Measurements from ENCODE around the gene TCEA2.

TCEA2 gene

DNA sequence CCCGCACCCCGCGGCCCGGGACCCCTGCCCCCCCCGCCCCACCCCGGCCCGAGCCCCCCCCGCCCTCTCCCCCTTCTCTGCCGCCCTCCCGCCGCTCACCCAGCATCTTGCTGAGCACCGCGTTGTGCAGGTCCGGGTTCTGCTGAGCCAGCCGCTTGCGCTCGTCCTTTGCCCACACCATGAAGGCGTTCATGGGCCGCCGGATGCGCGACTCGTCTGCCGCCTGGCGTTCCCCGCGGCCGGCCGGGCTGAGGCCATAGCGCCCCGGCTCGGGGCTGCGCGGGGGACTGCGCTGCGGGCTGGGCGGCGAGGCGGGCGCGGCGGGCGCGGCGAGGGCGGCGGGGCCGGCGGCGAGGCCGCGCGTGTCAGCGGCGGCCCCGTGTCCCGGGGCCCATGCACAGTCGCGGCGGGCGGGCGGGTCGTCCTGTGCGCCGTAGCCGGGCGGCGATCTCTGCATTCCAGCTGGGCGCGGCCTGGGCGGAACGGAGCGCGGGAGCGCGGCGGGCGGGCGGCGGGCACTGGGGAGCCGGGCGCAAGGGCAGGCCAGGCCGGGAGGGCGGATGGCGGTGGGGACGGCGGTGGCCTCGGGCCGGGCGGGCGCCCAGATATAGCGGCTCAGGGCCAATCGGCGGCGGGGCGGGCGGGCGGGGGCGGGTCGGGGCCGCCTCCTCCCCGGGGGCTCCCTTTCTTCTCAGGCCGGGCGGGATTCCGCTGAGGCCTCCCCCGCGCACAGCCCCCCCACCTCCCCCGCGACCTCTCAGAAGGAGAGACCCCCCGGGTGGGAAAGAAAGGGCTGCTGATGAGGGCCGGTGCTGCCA lies 13.7 kb upstream of the TCEA2 start, which contains the start of gene SOX18:
TSS of gene SOX18 (minus strand) at position 580 of the 818 bp plus-strand sequence. CDS start at position 457, 123 bp downstream.
- DNase-seq (ENCODE audit: low spot score) = no peak

GRCh38 chr20:64049878-64050260 lies 13.1 kb upstream of the TCEA2 start:
- DNase-seq (ENCODE audit: low spot score) = no peak

DNA sequence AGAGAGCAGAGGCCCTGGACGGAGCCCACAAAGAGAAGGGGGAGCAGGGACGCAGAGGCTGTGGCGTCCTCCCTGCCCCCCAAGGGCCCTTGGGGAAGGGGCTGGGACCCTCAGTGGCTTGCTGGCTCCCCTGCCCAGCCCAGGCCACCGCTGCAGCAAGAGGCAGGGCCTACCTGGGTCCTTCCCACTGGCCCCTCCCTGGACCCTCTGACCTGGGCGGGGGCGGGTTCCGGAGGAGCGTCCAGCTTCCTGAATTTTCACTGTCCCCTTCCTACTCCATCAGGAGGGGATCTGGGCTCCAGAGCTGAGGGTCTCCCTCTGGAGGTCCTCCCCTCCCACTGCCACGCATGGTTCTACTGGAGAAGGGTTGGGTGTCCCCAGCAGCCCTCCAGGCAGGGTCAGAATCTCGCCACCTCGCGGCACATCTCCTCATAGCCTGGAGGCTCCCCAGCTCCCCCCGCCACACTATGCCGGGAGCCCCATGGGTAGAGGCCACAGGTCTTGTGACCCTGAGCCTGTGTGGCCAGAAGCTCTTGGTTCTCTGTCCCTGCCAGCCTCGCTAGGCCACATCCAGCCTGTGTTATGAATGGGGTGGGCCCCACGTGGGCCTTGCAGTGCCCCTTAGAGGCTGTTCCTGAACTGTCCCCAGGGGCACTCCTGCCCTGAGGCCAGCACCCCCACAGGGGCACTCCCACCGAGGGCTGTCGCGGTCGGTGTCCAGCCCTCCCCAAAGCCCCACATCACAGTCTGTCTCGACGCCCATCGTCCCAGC lies 12.6 kb upstream of the TCEA2 start:
- no peak for DNase-seq (ENCODE audit: low spot score)

- no peak for DNase-seq (ENCODE audit: low spot score)
Observed at GRCh38 chr20:64051033-64051452, 12.0 kb upstream of the TCEA2 start.

GRCh38 chr20:64051561-64052325 lies 11.3 kb upstream of the TCEA2 start:
- no peak for DNase-seq (ENCODE audit: low spot score)

DNA sequence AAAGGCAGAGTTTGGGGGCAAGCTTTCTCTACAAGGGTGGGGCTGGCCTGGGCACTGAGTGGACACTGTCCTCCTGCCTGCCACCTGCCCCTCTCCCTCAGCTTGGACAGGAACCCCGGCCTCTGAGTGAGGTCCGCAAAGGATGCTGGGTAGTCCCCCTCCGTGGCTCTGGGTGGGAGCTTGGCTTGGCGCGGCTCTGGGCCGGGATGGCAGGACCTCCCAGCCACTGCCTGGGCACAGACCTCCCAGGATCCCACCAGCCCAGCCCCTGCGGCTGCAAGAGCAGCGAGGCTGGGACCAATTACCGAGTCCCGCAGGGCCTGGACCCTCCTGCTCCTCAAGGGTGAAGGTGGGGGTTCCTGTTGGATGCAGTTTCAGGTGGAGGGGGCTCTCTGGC lies 10.7 kb upstream of the TCEA2 start:
- no peak for DNase-seq (ENCODE audit: low spot score)

DNA sequence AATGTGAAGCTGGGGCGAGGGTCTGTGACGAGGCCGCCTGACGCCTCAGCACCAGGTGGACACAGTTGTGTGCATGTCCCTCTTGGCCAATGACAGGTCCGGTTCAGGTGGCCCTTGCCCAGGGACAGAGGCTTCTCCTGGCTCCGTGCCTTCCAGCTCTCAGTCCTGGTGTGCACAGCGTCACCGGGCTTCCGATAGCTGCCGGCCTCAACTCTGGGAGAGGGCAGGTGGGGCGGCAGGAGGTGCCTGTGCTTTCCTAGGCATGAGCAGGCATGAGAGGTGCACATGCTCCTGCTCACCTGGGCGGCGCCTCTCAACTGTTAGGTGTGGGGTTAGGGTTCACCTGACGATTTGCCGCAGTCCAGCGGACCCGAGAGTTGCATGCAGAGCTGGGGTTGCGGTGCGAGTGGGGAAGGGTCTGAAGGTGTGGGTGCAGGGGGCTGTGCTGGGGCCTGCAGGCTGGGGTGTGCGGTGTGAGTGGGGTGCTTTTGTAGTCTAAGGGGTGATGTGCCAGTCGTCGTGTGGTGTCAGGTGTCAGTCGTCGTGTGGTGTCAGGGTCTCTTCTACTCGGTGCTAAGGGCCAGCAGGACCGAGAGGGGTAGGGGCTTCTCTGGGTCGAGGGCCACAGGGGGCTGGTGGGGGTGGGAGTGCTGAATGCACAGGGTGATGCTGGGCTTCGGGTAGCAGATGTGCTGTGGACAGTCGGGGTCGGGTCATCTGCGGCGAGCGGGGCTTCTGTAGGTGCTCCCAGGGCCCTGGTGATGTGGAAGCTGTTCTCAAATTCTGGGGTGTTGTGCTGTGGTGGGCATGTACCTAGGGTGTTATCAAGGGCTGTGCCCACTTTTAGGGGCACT lies 9.8 kb upstream of the TCEA2 start:
- DNase-seq (ENCODE audit: low spot score) = no peak

DNA sequence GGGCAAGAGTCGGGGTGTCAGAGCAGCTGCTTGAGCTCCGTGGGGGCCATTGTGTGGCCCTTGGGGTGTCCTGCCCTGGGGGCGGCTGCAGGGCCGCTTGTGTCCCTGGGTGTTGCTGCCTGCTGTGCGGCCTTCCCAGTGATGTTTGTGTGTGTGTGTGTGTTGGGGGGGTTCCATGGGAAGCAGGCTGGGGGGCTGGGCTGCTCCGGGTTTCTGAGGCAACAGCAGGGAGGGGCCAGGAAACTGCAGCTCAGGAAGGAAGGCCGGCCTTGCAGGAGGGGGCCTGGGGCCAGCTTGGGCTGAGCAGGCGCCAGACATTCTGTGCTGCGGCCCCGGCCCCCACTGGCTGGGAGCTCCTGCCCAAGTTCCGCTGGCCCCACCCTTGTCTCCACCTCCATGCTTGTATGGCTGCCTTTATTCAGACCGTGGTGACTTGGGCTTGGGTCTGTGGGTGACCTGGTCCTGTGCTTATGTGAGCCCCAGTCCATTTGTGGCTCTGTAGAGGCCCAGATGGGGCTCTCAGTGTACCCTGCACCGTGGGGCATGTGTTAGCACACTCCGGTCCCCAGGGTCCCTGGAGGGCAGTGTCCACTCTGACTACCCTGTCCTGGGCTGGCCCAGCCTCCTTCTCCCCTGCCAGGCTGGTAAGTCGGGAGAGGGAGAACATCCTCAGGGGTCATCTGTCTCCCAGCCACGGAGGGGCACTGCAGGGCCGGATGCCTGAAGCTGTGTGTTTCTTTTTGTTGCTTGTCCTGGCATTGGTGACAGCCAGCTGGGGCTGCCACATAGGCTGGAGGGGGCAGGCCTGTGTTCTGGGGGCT lies 8.9 kb upstream of the TCEA2 start:
- DNase-seq (ENCODE audit: low spot score) = peak; percentile 61

GRCh38 chr20:64055396-64055892 lies 7.6 kb upstream of the TCEA2 start:
- no peak for DNase-seq (ENCODE audit: low spot score)

- no peak for DNase-seq (ENCODE audit: low spot score)
Observed at GRCh38 chr20:64055893-64056638, 6.9 kb upstream of the TCEA2 start.

DNA sequence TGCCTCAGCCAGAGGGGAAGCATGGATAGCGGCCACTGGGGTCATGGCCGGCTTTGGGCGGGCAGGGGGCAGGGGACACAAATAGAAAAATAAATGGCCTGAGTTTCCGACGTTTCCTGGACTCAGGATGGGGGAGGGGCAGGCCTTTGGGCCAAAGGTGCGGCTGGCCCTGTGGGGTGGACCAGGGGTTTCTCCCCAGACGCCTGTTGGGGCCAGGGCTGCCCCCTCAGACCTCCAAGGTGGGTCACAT lies 6.4 kb upstream of the TCEA2 start:
- no peak for DNase-seq (ENCODE audit: low spot score)

- DNase-seq (ENCODE audit: low spot score) = no peak
Observed at GRCh38 chr20:64056889-64057627, 5.9 kb upstream of the TCEA2 start.

- peak; percentile 87 for DNase-seq (ENCODE audit: low spot score)
Observed at GRCh38 chr20:64057628-64058498, 5.1 kb upstream of the TCEA2 start.

DNA sequence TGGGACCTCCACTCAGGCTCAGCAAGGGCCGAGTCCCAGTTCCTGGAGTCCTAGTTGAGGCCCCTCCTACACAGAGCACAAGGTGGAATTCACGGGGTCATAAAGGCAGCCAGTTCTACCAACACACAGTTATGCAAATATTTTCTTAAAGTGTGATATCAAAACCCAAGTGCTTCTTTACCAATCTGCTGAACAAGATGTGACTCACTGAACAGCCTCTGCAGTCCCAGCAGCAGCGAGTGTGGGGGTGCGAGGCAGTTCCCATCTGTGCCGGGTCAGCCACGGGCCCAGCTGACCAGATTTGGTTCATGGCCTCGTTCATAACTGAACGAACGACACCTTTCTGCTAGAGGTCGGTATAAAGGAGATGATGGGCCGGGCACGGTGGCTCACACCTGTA lies 4.5 kb upstream of the TCEA2 start:
- no peak for DNase-seq (ENCODE audit: low spot score)

- DNase-seq (ENCODE audit: low spot score) = no peak
Observed at GRCh38 chr20:64062276-64062595, 762 bp upstream of the TCEA2 start.

DNA sequence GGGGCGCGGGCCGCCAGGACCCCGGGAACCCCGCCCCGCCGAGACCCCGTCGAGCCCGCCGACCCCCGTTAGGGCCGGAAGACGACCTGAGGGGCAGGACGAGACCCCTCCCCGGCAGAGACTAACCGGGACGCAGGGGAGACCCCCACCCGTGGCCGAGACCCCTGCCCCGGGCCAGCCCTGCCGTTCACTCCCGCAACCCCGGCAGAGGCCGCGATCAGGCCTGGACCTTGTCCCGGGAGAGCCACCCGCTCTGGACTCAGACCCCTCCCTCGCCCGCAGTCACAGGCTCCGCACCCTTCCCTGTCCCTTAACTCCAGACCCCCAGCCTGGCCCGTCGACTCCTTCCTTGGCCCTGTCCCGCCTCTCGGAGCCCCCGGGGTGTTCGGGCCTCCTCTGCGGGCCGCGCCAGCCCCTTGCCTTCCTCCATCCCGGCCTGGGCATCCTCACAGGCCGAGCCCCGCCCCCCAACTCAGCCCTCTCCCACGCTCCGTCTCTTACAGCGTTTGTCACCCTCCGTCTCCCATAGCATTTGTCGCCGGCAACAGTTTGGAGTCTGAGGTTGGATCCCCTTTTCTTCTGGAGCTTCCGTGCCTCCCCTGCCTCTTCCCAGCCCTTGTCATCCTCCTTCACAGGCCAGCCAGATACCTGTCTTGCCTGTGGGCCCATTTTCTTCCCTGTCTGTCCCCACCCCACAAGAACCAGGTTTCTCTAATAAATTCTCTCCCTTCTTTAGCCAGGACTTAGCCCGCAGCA lies 569 bp downstream of the TCEA2 start:
- no peak for DNase-seq (ENCODE audit: low spot score)

- no peak for DNase-seq (ENCODE audit: low spot score)
Observed at GRCh38 chr20:64064145-64064698, 1.2 kb downstream of the TCEA2 start.
